Measurements from ENCODE around the gene KRT76. TPM values are rescaled to one million over a fixed set of nuclear protein-coding genes. Genes with fewer than 3 reads are reported as not detected.

The KRT76 gene
- polyA plus RNA-seq, 1 of the 3 experiments (the other 2 are of a cell fraction), result not detected

DNA sequence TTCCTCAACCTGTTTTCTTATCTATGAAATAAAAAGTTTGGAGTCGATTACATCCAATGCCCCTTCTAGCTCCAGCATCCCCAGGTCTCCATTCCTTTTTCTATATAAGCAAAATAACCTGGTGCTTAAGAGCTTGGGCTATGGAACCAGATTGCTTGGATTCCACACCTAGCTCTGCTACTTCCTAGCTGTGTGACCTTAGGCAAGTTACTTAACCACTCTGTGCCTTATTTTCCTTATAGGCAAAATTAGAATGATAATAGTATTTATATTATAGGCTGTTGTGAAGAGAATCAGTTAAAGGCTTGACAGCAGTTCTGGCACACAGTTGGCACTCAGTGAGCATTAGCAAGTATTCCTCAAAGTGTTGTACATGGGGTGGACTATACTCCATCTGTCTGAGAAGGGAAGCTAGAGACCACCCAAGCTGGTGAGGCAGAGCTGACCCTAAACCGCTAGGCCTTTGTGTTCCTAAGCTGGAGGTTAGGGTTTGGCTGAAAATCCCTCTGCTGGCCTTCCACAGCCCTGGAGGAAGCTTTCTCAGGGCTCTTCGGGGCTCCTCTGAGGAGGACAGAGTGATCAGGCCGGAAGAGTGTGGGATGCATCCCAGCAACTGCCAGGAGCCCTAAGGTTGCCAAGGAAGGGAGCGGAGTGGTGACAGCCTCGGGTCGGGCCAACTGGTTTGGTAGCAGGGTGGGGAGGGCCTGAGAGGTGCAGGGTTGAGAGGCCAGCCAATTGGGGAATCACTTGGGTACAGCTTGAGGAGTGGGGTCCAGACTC lies 42.8 kb upstream of the KRT76 start:
- Histone ChIP-seq H3K36me3 (replicated peaks in 1 of 2; ENCODE audit: control insufficient read depth in 1 of 2, insufficient read depth in 2 of 2, low read length in 1 of 2) (no peaks in the 10 kb centered on the region), H3K27me3 (ENCODE audit: insufficient read depth) (peaks cover 60% of the 10 kb centered on the region), H3K9me2 (no peaks in the 10 kb centered on the region), H3K9ac (no peak overlapping the region), H2AFZ (ENCODE audit: low read depth) (no peak overlapping the region), H3K79me2 (ENCODE audit: insufficient read depth) (no peaks in the 10 kb centered on the region), H4K20me1 (ENCODE audit: insufficient read depth) (no peaks in the 10 kb centered on the region), H3F3A (replicated peaks; ENCODE audit: insufficient read depth) (no peaks in the 10 kb centered on the region), H3K4me1 (ENCODE audit: control insufficient read depth in 1 of 2, insufficient read depth in 2 of 2, low read depth in 1 of 2, low read length in 1 of 2) (no peaks in the 10 kb centered on the region), H3K4me2 (no peak overlapping the region), H3K27ac (ENCODE audit: low read depth in 2 of 2, low read length in 1 of 2) (no peak overlapping the region), H3K4me3 (ENCODE audit: low read depth in 2 of 2, low read length in 1 of 2) (no peak overlapping the region), H3K9me3 (no peaks in the 10 kb centered on the region)
- CTCF ChIA-PET, result interaction anchor here (2.2 to 2.5 kb wide), 2 partner anchors 60 to 65 kb away, joined by 5 to 10 read pairs; no protein-coding TSS in a partner anchor
- WGBS (ENCODE audit: low lambda C conversion rate), result 45% methylated on average over 6 of the region's 7 CpGs
- no peak for DNase-seq
- POLR2A ChIA-PET, result no interaction called here
- TF ChIP-seq EP300 (IDR thresholded peaks at IDR 0.05; ENCODE audit: borderline replicate concordance in 1 of 2, low read depth in 1 of 2, low read length in 1 of 2) (no peak), RAD21 (IDR thresholded peaks at IDR 0.05; ENCODE audit: low read length) (no peak), POLR2AphosphoS5 (IDR thresholded peaks at IDR 0.05; ENCODE audit: low read depth, low read length) (no peak), USF1 (IDR thresholded peaks at IDR 0.05; ENCODE audit: borderline replicate concordance, low read depth) (no peak), GABPA (IDR thresholded peaks at IDR 0.05; ENCODE audit: low read depth) (no peak)

- no peaks in the 10 kb centered on the region for H3K9me2 ChIP-seq
- peaks cover 50% of the 10 kb centered on the region for H3K27me3 ChIP-seq (ENCODE audit: insufficient read depth)
- H3K4me3 ChIP-seq (ENCODE audit: low read depth in 2 of 2, low read length in 1 of 2), result no peak overlapping the region
- no peaks in the 10 kb centered on the region for H3F3A ChIP-seq (replicated peaks; ENCODE audit: insufficient read depth)
- no peak overlapping the region for H3K4me2 ChIP-seq
- H3K4me1 ChIP-seq (ENCODE audit: control insufficient read depth in 1 of 2, insufficient read depth in 2 of 2, low read depth in 1 of 2, low read length in 1 of 2), result no peaks in the 10 kb centered on the region
- ChIA-PET POLR2A (no interaction called here), CTCF (interaction anchor here (1.2 to 2.5 kb wide), 4 partner anchors 13 to 66 kb away, joined by 3 to 10 read pairs (median 4); no protein-coding TSS in a partner anchor)
- no peaks in the 10 kb centered on the region for H3K36me3 ChIP-seq (replicated peaks in 1 of 2; ENCODE audit: control insufficient read depth in 1 of 2, insufficient read depth in 2 of 2, low read length in 1 of 2)
- DNase-seq, result no peak
- no peak overlapping the region for H3K27ac ChIP-seq (ENCODE audit: low read depth in 2 of 2, low read length in 1 of 2)
- no peak for TF ChIP-seq TEAD4 (IDR thresholded peaks at IDR 0.05; ENCODE audit: borderline replicate concordance, insufficient read depth)
- no peak for TF ChIP-seq MXI1 (IDR thresholded peaks at IDR 0.05; ENCODE audit: low read depth, low read length)
- TF ChIP-seq FOXJ3 (CRISPR knock-in tag; IDR thresholded peaks at IDR 0.05), result no peak
- H3K79me2 ChIP-seq (ENCODE audit: insufficient read depth), result no peaks in the 10 kb centered on the region
- WGBS (ENCODE audit: low lambda C conversion rate), result 40% methylated on average over 7 of the region's 7 CpGs
- H3K9ac ChIP-seq, result no peak overlapping the region
- H4K20me1 ChIP-seq (ENCODE audit: insufficient read depth), result no peaks in the 10 kb centered on the region
- no peaks in the 10 kb centered on the region for H3K9me3 ChIP-seq
- no peak overlapping the region for H2AFZ ChIP-seq (ENCODE audit: low read depth)
Observed at GRCh38 chr12:52818887-52819420, 41.8 kb upstream of the KRT76 start.

GRCh38 chr12:52818388-52818787 lies 41.2 kb upstream of the KRT76 start:
- H3K27me3 ChIP-seq (ENCODE audit: insufficient read depth), result peaks cover 44% of the 10 kb centered on the region
- no peak overlapping the region for H3K27ac ChIP-seq (ENCODE audit: low read depth in 2 of 2, low read length in 1 of 2)
- WGBS (ENCODE audit: low lambda C conversion rate), result 10% methylated on average over 6 of the region's 7 CpGs
- ChIA-PET CTCF (interaction anchor here (1.2 to 1.7 kb wide), 3 partner anchors 13 to 66 kb away, joined by 3 to 4 read pairs (median 4); no protein-coding TSS in a partner anchor), POLR2A (no interaction called here)
- H2AFZ ChIP-seq (ENCODE audit: low read depth), result no peak overlapping the region
- H3K4me3 ChIP-seq (ENCODE audit: low read depth in 2 of 2, low read length in 1 of 2), result no peak overlapping the region
- no peaks in the 10 kb centered on the region for H3K79me2 ChIP-seq (ENCODE audit: insufficient read depth)
- H4K20me1 ChIP-seq (ENCODE audit: insufficient read depth), result no peaks in the 10 kb centered on the region
- no peak for TF ChIP-seq FOXM1 (IDR thresholded peaks at IDR 0.05; ENCODE audit: low read depth)
- TF ChIP-seq REST (IDR thresholded peaks at IDR 0.05; ENCODE audit: low read depth, low read length), result no peak
- TF ChIP-seq JUND (IDR thresholded peaks at IDR 0.05), result no peak
- TF ChIP-seq MEF2A (IDR thresholded peaks at IDR 0.05; ENCODE audit: borderline replicate concordance, low read depth), result no peak
- TF ChIP-seq CHD2 (IDR thresholded peaks at IDR 0.05; ENCODE audit: low read length, partially characterized antibody), result no peak
- TF ChIP-seq MXI1 (IDR thresholded peaks at IDR 0.05; ENCODE audit: low read depth, low read length), result no peak
- no peaks in the 10 kb centered on the region for H3F3A ChIP-seq (replicated peaks; ENCODE audit: insufficient read depth)
- no peaks in the 10 kb centered on the region for H3K9me3 ChIP-seq
- H3K4me2 ChIP-seq, result no peak overlapping the region
- no peaks in the 10 kb centered on the region for H3K9me2 ChIP-seq
- no peaks in the 10 kb centered on the region for H3K4me1 ChIP-seq (ENCODE audit: control insufficient read depth in 1 of 2, insufficient read depth in 2 of 2, low read depth in 1 of 2, low read length in 1 of 2)
- no peak for DNase-seq
- H3K36me3 ChIP-seq (replicated peaks in 1 of 2; ENCODE audit: control insufficient read depth in 1 of 2, insufficient read depth in 2 of 2, low read length in 1 of 2), result no peaks in the 10 kb centered on the region
- no peak overlapping the region for H3K9ac ChIP-seq

Measured in SK-N-SH (cell line).